NCI-H345 treated with DMSO at 0.1 percent for 48 hours (cell line): ENCODE data around the gene PLEKHH1.
A peak's percentile ranks its signal among the peaks of the same experiment; 100 is the strongest.
"Not testable (repeated sequence)": the region's sequence is repeated elsewhere in the genome, so short reads cannot be mapped to it uniquely, and the experiment has no call there.

Experiments
- DNase-seq: peaks from one replicate; lab custom pipeline; 2025; ENCODE audit not compliant: unreplicated experiment; lab: John Stamatoyannopoulos, UW

Gene PLEKHH1

DNA sequence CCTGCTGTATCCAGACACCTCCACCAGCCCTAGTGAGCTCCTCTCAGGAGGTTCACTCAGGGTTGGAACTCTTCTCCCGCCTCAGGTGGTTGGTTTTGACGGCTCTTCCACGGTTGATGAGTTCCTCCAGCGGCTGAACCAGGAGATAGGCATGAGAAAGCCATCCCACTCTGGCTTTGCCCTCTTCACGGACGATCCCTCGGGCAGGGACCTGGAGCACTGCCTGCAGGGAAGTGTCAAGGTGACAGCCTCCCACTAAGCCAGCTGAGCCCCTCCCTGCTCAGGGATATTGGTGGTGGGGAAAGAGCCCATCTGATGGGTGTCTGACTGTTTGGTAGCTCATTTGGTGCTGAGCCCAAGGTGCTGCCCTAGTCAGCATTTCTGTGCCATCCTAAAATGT lies 46.5 kb downstream of the PLEKHH1 start:
- DNase-seq: no peak

DNA sequence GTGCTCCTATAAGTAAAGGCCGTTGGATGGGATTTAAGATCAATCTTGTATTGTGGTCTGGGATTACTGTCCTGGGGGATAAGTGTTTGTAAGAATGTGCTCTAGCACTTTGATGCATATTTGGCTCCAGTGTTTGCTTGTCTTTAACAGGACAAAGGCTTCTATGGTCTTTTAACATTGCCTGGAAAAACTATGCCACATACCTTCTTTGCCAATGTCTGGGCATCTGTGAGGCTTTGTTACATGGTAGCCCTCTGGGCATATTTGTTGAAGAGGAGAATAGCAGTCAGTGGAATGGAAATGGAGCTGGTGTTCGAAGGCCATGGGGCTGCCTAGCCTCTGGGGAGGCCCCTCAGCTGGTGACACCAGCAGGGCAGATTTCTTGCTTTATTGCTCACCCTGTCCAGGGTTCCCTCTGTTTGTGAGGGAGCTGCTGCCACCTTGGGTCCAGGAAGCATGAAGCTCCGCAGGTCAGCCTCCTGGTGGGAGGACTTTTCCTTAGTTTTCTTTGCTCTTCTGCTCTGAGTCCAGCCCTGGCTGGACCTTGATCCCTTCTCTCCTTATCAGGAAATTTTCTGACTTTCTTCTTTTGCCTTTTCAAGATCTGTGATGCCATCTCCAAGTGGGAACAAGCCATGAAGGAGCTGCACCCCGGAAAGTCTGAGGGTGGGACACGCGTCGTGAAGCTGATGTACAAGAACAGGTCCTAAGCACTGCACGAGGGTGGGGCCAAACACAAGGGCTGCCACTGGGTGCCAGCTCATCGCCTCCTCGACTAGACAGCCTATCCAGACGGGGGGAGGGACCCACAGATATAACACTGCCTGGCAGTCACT lies 47.5 kb downstream of the PLEKHH1 start:
- no peak for DNase-seq

DNA sequence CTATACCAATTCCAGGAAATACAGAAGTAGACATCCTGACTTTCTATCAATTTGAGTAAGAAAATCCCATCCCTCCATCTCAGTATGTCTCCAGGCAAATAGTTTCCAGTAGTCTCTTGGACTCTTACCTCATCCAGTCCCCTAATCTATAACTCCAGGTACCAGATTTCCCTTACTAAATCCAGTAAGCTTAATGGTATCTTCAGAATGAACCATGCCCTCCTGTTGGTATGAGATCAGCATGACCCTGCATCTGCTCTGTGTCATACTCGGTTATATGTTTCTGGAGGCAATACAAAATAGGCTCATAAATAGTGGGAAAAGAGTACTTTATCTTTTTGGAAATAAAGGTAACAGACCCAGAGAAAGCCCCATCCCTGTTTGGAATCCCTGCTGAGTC lies 48.6 kb downstream of the PLEKHH1 start:
- DNase-seq: no peak

DNA sequence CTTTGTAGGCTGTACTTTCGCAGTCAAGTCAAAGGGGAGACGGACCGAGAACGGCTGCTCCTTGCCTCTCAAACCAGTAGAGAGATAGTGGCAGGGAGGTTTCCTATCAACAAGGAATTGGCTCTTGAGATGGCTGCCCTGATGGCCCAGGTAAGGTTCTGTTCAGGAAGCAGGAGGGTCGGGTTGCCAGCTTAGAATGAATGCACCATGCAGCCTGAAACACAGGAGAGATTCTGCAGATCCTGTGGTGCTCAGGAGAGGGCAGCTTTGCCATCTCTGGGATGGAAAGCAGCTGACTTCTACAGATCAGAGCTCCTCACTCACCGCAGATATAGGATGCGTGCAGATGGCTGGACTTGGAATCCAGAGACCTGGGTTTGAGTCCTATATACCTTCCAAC lies 49.0 kb downstream of the PLEKHH1 start:
- DNase-seq: no peak

DNA sequence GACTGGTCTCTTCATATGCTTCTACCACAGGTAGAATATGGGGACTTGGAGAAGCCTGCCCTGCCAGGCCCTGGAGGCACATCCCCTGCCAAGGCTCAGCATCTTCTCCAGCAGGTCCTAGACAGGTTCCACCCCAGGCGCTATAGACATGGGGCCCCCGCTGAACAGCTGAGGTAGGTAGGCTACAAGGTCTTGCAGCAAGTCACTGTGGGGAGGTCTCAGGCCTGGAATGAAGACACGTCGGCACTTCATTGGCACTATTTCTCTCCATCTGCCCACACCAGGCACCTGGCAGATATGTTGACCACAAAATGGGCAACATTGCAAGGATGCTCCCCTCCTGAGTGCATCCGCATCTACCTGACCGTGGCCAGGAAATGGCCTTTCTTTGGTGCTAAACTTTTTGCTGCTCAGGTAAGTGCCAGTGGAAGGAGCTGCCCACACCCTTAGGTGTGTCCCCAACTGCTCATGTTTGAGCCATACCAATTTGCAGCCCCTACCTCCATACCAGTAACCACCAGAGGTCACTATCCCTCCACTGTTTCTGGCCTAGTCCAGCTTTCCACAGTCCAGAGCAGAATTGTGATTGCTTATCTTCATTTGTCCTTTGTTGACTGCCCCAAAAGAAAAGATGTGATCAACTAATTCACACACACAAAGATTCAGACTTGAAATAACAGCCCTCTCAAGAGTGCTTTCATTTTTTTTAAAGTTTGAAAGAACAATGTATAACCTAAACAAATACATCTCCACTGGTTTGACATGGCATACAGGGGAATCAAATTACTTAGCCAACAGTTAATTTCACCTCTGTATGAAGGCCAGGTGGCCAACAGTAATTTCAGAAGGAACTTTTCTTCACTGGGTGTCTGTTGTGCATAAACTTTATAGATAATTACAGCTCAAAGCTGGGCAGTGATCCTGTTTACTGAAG lies 50.9 kb downstream of the PLEKHH1 start:
- no peak for DNase-seq

DNA sequence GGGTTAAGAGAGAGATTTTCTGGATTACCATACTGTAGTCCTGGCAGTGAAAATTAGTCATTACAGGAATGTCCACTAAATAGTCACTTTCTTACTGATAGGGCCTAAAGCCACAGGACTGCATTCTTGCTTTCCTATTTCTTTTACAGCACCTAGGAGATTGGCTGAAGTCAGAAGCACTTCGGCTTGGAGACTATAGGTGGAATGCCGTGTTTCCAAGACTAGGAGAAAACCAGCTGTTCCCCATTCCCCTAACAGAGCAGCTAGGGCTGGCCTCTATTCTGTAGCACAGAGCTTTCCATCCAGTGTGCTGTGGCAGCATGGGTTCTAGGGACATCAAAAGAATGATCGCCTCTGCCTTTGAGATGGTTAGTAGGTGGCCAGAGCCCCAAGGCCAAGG lies 51.9 kb downstream of the PLEKHH1 start:
- DNase-seq: no peak

DNA sequence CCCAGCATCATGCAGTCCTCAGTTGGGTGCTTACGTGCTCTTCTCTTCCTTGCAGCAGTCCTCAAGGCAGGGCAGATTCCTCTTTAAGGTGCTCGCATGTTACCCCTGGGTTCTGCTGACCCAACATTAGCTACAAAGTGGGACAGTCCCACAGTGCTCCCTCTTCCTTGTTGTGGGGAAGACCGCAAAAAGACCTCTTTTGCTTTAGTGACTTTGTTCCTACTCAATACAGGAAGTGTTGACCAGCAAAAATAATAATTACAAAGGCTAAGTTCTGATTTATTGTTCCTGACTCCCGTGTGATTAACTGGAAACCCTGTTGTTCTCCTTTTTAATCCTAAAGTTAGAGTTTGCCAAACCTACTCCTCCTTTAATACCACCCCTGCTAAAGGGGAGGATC lies 53.3 kb downstream of the PLEKHH1 start:
- DNase-seq: no peak

DNA sequence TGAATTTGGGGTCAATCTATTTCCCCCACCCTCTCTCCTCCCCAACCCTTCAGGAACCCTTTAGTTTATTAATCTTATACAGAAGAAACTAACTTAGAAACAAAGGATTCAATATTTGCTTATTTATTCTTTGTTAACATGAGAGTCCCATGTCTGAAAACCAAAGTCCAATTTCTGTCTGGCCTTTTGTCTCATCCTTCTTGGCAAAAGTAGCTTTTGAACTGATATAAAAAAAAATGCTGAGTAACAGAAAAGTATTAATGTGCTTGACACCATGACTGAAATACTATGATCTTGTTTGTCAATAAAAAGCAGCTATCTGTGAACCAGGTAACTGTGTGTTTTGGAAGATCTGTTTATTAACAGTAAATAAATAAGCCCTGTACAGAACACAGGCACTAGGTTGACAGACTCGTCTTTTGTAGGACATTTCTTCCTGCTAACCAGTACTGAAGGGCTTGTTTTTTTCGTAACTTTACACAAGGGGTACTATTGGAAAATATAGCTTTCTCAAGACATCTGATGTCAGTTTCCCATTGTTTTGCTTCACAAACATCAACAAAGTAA lies 56.2 kb downstream of the PLEKHH1 start:
- no peak for DNase-seq

DNA sequence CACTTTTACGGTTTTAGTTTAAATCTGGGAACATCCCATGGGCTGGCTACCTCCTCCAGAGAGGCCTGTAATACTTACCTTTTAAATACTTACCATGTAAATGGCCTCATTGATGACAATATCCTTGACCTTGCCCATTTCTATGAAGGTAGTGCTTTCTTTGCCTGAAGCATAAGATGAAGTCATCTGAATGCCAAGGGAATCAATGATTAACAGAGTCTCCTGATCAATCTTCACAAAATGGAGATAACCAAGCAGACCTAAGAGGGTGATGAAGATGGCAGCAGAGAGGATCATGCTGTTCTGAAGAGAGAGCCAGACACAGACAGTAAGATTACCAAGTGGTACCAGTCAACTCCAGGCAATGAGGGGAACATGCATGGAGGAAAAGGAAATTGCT lies 60.6 kb downstream of the PLEKHH1 start:
- not testable (repeated sequence) for DNase-seq

DNA sequence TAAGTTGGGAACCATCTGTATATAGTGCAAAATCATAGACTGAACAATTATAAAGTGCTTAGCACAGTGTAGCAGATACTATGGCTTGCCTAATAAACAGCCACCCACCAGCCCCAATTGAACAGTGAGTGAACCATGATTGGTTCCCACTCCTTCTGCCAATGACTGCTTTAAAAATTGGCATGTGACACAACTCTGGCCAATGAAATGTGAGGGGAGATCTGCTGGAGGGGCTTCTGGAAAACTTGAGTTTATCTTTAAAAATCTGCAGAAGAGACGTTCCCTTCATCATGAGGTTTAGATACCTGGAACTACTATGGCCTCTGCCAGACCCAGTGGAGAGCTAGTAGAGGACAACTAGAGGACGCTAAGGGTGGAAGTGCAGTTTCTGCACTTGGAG lies 62.3 kb downstream of the PLEKHH1 start:
- DNase-seq: no peak

DNA sequence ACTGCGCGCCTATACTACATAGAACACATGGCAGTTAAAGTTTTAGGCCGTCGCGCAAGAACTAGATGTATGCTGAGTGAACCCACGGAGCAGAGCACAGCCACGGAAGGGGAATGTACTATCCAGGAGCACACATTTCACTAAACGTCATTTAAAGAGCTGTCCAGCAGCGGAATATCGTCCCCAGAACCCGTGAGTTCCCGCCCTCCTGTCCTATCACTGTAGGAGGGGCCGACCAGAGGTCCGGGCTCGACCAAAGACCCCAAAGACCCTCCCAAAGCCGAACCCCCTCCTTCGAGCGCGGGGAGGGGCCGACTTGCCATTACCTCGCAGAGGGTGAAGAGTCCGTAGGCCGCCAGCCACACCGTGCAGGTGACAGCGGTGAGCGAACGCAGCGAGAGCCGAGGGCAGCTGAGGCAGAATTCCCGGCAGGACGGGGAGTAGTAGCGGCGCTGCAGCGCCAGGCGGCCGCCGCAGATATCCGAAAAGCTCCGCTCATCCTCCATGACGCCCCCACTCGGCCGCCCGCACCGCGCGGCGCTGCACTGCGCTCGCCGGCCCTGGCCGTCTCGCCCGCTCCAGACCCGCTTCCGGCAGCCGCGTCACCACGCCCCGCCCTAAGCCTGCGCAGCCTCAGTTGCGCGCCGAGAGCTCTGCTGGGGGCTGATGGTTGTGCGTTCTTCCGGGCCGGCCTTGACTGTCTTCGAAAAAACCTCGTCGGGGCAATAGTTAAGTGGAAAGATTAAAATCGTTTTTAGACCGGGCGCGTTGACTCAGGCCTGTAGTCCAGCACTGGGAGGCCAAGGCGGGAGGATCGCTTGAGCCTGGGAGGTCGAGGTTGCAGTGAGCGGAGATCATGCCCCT lies 66.8 kb downstream of the PLEKHH1 start, which contains the start of gene PIGH:
Gene PIGH, minus strand, starts transcription at position 571 of the 864 bp plus-strand sequence. Its CDS starts 65 bp downstream, at position 506.
- DNase-seq: peak; percentile 78

DNA sequence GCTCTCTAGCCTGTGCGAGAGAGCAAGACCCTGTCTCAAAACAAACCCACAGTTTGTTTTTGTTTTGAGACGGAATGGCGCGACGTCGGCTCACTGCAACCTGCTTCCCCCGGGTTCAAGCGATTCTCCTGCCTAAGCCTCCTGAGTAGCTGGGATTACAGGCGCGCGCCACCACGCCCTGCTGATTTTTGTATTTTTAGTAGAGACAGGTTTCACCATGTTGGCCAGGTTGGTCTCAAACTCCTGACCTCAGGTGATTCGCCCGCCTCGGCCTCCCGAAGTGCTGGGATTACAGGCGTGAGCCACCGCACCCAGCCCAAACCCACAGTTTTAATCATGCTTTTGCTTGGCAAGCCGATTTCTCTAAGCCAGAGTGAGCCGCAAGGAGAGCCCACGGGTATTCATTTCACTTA lies 67.5 kb downstream of the PLEKHH1 start:
- DNase-seq: not testable (repeated sequence)

DNA sequence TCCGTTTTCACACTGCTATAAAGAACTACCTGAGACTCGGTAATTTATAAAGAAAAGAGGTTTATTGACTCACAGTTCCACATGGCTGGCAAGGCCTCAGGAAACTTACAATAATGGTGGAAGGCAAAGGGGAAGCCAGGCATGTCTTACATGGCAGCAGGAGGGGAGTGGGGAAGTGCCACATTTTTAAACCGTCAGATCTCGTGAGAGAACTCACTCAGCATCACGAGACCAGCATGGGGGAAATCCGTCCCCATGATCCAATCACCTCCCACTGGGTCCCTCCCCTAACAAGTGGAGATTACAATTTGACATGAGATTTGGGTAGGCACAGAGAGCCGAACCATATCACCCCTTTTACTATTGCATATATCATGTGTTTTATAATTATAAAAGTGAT lies 69.0 kb downstream of the PLEKHH1 start:
- no peak for DNase-seq

DNA sequence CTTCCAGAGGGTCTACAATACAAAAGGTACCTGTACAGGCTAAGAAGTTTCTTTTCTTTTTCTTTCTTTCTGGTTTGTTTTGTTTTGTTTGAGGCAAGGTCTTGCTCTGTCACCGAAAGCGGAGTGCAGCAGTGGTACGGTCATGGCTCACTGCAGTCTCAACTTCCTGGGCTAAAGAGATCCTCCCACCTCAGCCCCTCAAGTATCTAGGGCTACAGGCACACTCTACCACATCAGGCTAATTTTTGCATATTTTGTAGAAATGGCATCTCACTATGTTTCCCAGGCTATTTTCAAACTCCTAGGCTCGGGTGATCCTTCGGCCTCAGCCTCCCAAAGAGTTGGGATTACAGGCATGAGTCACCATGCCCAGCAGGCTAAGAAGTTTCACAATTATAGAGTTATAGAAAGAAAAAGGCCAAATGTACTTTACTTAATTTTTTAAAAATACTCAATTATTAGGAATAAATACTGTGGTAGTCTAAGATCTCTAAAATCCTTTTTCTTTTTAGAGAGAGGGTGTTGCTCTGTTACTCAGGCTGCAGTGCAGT lies 70.0 kb downstream of the PLEKHH1 start:
- DNase-seq: no peak

DNA sequence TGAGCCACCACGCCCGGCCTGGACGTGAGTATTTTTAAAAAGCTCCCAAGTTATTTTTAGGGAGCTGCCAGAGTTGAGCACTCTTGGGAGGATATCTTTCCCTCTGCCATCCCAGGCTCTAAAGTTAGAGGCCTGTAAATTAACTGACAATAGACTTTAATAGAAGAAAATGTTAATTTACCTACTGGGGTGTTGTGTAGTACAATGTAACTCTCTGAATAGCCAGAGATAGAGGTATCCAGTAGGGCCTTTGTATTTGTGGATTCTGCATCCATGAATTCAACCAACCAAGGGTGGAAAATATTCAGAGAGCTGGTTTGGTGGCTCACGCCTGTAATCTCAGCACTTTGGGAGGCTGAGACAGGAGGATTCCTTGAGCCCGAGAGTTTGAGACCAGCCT lies 74.6 kb downstream of the PLEKHH1 start:
- no peak for DNase-seq

DNA sequence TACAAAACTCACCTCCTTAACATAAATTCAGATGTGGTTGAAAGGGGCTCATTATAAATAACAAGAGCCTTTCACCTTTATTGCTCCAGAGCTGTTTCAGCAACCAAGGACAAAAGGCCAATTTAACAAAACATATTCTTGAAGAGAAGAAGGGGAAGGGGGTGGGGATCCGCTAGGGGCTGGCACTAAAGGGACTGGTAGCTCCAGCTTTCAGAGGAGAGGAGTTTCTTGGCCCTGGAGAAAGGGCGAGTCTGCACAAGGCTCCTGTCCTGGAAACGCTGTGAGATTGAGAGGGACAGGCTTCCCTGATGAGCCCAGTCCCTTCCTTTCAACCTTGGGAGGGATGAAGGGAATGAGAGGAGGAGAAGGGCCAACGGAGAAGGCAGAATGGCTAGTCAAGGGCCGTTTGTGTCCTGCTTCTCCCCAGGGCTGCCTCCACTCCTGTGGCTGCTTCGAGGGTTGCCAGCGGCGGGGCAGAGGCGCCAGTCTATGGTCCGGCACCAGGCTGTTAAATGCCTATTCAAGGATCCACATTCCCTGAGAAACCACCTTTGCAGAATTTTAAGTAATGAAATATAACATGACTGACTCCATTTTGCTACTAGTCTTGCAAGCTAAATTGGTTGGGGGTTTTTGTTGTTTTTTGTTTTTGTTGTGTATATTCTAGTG lies 76.7 kb downstream of the PLEKHH1 start:
- DNase-seq: no peak

DNA sequence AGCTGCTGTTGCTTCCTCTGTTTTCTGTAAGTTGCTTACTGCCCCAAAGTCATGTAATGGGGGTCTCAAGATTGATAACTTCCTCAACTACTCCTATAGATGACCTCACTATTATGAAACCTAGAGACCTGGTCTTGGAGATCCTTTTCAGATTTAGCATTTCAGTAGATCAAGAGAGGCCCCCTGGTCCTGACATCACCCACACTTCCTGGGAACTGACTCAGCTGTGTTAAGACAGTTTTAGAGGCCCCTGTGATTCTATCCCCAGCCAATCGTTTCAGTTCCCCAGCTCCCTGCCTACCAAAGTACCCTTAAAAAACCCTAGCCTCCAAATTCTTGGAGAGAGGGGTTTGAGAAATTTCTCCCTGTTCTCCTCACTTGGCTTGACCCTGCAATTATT lies 77.4 kb downstream of the PLEKHH1 start:
- DNase-seq: no peak

DNA sequence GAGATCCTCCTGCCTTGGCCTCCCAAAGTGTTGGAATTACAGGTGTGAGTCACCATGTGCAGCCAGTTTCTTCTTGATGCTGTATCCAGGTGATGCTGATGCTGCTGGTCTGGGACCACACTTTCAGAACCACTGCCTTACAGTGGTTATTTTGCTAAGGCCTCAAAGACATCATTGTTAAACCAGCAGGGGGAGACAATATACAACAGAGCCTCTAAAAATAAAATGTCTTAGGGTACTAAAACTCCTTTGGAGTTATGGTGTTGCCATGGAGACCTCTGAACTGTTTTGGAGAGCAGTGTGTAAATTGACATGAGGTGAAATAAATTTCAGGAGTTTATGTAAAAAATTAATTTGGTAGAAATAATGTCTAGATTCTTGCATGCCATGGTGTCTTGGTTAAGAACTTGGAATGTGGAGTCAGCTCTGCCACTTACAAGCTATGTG lies 85.5 kb downstream of the PLEKHH1 start:
- DNase-seq: peak; percentile 22

DNA sequence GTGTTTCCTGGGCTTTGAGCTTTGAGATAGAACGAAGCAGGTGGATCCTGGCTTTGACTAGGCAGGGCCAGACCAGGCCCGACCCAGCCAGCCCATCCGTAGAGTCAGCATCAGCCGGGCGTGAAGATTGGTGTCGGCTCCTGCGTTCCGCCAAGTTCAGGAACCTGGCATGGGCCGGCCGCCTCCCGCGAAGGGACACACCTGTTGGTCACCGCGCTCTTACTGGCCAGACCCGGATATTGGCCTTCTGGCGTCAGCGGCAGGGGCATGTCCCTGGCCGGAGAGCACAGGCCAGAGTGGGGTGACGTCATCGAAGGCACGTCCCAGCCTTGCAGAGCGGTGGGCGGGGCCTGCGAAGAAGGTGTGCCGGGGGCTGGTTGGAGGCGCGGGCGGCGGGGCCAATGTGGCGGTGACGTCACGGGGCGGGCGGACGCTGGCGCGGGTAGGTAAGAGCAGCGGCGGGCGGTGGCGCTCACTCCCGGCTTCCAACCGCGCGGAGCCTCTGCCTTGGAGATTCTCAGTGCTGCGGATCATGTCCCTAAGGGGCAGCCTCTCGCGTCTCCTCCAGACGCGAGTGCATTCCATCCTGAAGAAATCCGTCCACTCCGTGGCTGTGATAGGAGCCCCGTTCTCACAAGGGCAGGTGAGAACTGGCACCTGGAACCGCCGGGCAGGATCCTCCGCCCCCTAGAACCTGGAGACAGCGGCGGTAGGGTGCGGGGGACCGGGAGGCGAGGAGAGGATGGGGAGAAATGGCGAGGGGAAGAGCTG lies 86.5 kb downstream of the PLEKHH1 start, which contains the start of gene ARG2:
Gene ARG2, plus strand, starts transcription at position 475 of the 771 bp plus-strand sequence. Its CDS starts 58 bp downstream, at position 533.
- DNase-seq: peak; percentile 93
